Subcutaneous adipose tissue (tissue), 4 donors: ENCODE data around the gene LRCH1. TPM values are rescaled to one million over a fixed set of nuclear protein-coding genes. Genes with fewer than 3 reads are reported as not detected.

Experiments used
- CTCF ChIP-seq: fragments of 450-650 bp; IDR thresholded peaks from one replicate; pipeline ENCODE4 v1.5.1; 2016; ENCODE audit warnings: low read depth, mild to moderate bottlenecking, control low read depth, antibody characterized with exemption, moderate library complexity
- total RNA-seq, 4 donors: library from RNA; depleted of rRNA; stranded (reverse); fragments of >200 nt; gene quantifications; one replicate each; pipeline ENCODE4 v1.1.0, GENCODE V29; 2016

The LRCH1 gene
- total RNA-seq, 4 donors from 2014 or later, result 18.9 to 27.5 (median 25.7) TPM

- TF ChIP-seq CTCF, result no peak
These were observed 195.3 kb downstream of the LRCH1 start for GRCh38 chr13:46748300-46748699.

- TF ChIP-seq CTCF, result no peak
These were observed 197.0 kb downstream of the LRCH1 start for GRCh38 chr13:46749951-46750350.

- TF ChIP-seq CTCF, result no peak
These were observed 199.1 kb downstream of the LRCH1 start for GRCh38 chr13:46751811-46752635.

- TF ChIP-seq CTCF, result no peak
These were observed 200.2 kb downstream of the LRCH1 start for GRCh38 chr13:46753137-46753536.

GRCh38 chr13:46753917-46754316, 200.9 kb downstream of the LRCH1 start:
- TF ChIP-seq CTCF, result no peak

GRCh38 chr13:46754812-46755211, 201.8 kb downstream of the LRCH1 start:
- no peak for TF ChIP-seq CTCF

- no peak for TF ChIP-seq CTCF
These were observed 204.0 kb downstream of the LRCH1 start for GRCh38 chr13:46756977-46757376.
